HG03457 (cell line): ENCODE measurements around the gene CUEDC1.
A peak's percentile ranks its signal among the peaks of the same experiment; 100 is the strongest.

ENCODE experiments used
- ATAC-seq: cut with Tn5 transposase; IDR thresholded peaks from one replicate; pipeline ENCODE4 v1.9.1; 2021; ENCODE audit warnings: moderate number of reproducible peaks; ENCODE audit not compliant: unreplicated experiment

The CUEDC1 gene

GRCh38 chr17:57919918-57920317 lies 35.3 kb downstream of the CUEDC1 start:
- ATAC-seq = no peak

DNA sequence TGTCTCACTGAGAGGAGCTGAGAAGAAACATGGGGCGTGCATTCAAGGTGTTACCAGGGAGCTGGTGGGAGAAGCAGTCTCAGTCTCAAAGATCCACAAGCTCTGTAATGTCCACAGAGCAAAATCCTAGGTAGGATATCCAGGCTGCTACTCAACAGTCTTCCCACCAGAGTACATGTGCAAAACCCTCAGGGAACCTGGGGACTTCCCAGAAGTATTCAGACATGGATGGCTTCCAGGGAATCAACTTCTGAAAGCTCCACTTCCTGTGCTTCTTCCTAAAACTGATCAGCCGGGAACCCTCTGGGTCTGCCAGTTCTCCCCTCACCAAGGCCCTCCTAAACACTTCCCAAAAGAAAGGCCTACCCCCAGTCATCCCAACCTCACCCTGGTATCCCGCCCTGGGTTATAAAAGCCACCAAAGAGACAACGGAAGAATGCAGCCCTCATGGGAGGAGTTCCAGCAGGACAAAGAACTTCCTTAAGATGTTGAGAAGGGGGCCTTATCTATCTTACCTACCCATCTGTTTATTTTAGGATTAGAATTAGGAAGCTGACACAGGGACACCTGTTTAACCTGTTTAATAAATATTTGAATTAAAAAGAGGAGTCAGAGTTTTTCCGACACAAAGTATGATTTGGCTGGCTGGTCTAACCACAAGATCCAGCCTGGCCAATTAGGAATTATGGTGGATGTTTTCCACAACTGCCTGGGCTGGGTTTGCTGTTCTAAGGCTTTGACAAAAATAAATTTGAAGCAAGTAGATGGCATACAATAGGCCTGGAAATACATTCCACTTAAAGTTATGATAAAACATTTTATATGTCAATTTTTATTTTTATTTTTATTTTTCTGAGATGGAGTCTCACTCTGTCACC lies 37.0 kb downstream of the CUEDC1 start:
- no peak for ATAC-seq

DNA sequence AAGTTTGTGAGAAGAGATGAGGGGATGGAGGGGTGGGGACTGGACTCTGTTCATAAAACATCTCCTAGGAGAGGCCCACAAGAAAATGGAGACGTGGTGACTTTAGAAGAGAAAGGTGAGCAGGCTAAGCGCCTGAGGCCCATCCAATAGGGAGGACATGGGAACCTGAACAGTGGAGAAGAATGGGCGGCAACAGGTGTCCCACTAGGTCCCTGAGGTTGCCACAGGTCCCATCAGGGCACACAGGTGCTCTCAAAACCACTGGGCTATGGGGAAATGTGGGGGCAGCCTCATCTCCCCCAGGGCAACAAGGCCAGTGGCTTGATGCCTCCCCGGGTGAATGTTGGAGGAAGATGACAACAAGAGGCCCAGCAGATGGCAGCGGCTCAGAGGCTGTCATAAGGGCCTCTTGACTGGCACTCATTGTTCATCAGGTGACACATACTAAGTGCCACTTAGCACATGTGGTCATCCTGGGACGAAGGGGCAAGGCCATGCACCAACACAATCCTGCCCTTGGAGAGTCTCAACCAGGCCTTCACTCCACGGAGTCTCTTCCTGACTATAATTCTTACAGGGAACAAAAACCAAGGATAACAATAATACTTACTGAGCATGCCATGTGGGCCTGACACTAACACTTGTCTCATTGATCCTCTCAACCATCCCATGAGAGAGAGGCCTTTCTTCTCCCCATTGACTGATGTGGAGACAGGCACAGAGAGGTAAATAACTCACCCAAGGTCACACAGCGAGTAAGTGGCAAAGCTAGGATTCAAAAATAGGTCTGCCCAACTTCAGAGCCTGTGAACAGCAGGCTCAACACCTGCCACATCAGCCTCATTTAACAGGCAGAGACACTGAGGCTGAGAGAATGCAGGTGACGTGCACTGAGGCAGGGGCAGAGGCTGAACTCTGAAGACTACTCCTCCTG lies 38.0 kb downstream of the CUEDC1 start:
- ATAC-seq = no peak

DNA sequence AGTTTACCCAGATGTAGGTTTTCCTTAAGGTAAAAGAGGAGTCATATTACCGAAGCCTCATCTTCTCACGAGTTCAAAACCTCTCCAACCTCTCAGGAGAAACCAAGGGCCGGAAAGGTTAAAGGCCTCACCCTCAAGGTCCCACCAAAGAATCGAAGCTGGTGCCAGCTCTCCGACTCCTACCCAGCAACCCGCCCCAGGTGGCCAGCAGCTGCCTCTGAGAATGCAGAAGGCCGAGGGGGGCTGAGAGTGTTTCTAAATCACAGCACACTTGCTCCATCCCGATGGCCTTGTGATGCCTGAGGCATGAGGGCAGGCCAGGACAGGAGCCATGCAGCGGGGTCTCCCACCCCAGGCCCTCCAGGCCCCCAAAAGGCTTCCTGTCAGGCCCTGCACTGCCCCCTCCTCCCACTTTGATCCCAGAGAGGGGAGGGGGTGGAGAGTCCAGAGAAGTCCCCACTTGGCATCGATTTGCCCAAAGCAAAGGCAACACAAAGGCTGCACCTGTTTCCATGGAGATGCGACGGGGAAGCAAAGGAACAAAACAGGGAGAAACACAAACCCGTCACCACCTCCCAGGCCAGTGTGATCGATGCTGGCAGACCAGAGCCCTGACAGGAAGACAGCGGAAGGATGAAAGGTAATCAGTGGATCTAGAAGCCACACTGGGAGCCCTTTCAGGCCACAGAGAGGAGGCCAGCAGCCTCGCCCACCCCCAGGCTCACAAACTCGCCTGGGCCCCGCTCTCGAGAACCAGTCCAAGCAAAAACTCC lies 39.0 kb downstream of the CUEDC1 start:
- ATAC-seq = no peak

GRCh38 chr17:57915544-57915943 lies 39.7 kb downstream of the CUEDC1 start:
- no peak for ATAC-seq

DNA sequence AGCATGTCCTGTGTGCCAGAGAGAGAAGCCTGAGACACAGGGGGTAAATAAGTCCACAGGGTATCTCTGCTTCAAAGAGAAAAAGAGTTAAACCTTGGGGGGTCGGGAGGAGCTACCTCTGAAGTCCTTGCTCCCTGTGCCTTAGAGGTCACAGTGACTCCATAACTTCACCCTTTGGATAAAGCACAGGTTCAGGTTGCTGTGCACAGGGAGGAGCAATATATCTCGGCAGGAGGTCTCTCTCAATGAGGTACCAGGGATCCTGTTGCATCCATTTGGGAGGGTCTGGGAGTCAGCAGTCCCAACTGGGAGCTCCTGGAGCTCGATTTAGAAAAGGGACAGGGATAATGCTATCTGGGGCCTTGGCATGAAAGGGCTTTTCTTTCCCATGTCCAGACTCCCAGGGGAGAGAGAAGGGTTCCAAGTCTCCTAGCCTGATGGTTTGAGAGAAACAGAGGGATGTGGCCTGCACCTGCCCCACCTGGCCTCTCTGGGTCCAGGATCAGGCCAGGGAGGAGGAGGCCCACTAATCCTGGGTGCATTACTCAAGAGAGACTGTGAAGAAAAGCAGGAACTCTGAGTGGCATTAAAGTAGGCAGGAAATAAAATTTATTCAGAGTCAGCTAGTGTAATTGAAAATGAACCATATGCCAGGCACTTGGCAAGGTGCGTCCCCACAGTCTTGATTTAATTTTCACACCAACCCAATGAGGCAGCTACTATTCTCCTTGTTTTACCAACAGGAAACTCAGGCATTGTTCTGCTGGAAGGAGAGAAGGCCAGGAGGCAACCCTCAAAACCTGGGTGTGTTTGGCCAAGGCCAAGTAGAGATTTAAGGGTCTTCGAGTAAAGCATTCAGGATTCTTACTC lies 40.7 kb downstream of the CUEDC1 start:
- no peak for ATAC-seq

- ATAC-seq = no peak
Measured at GRCh38 chr17:57913575-57914272, 41.5 kb downstream of the CUEDC1 start.

- no peak for ATAC-seq
Measured at GRCh38 chr17:57911834-57912673, 43.2 kb downstream of the CUEDC1 start.

DNA sequence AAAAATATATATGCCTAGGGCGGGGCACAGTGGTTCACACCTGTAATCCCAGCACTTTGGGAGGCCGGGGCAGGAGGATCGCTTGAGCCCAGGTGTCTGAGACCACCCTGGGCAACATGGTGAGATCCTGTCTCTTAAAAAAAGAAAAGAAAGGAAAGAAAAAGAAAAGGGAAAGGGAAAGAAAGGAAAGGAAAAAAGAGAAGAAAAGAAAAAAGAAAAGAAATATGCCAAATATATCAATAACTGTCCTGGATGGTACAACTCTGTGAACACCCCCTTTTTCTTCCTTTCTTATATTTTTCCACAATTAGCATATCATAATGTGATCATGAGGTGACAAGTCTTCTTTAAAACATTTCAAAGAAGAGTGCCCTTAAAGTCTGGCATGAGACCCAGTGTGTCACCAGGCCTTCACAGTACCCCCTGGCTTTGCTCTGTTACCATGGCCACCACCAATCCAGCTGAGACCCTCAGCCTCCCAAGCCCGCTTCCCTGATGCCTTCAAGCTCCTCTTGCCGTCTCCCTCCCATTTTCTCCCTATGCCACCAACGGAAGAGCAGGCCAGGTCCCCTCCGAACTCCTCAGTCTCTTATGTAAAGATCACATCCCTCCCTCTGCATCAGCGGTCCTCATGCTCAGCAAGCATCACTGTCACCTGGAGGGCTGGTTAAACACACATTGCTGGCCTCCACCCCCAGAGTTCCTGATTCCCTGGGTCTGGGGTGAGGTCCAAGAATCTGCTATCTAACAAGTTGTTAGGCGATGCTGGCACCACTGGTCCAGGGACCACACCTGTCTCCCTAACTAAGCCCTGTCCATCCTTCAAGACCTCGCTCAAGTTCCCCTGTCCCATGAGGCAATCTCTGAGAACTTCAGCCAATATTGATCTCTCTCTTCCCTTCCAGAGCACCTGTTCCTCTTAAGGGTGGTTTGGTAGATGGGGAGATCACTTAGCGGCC lies 44.5 kb downstream of the CUEDC1 start:
- no peak for ATAC-seq

- no peak for ATAC-seq
Measured at GRCh38 chr17:57909551-57909950, 45.7 kb downstream of the CUEDC1 start.

- ATAC-seq = no peak
Measured at GRCh38 chr17:57908278-57908677, 46.9 kb downstream of the CUEDC1 start.

GRCh38 chr17:57906910-57907309 lies 48.3 kb downstream of the CUEDC1 start:
- no peak for ATAC-seq

- ATAC-seq = no peak
Measured at GRCh38 chr17:57905875-57906455, 49.2 kb downstream of the CUEDC1 start.

- no peak for ATAC-seq
Measured at GRCh38 chr17:57903961-57904360, 51.3 kb downstream of the CUEDC1 start.

DNA sequence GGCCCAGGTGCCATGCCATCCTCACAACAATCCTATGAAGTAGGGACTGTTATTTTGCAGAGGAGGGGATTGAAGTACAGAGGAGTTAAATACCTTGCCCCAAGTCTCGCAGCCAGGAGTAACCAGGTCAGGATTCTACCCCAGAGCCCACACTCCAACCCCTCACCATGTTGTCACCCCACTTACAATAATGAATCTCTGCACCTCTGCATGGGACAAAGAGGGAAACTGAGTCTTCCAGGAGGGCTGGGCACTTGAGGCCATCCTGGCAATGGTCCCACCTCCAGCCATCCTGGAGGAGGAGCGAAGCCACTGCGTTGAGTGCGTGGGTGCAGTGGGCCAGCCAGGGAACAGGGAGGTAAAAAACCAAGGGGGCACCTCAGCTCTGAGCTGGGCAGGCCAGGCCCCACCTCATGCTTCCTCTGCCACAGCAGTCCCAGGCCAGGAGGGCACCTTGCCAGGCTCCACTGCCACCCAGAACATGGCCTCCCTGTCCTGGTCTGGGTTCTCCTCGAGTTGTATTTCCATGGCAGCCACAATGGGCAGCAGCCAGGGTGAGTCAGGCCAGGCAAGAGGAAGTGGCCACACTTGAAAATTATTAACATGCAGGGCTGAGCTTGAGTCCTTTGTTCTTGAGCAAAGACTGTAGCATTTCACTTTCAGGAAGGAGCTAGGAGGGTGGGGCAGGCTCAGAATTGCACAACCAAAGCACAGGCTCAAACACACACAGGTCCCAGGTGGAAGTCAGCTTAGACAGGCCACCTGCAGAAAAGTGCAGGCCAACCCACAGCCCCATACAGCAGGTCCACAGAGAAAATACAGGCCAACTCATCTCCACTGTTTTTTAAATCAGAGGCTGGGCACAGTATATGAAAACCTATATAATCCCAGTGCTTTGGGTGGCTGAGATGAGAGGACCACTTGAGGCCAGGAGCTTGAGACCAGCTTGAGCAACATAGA lies 52.1 kb downstream of the CUEDC1 start:
- peak; percentile 46 for ATAC-seq
